Bronchial epithelial cell (primary cell): Measurements from ENCODE around the gene PPARA. TPM values are rescaled to one million over a fixed set of nuclear protein-coding genes. Genes with fewer than 3 reads are reported as not detected.

Experiments
- DNase-seq: peaks from one replicate; pipeline ENCODE4 v3.0.0-alpha.2; 2010; ENCODE audit warnings: low read depth
- FAIRE-seq: peaks from 2 replicates; lab custom pipeline; 2011; peaks lifted over from hg19 to GRCh38; lab: Jason Lieb, UNC
- H3K27me3 ChIP-seq: 2 replicates; pipeline ENCODE4 v1.5.1; 2011; ENCODE audit warnings: low read length; ENCODE audit not compliant: control insufficient read depth, insufficient read depth
- H3K36me3 ChIP-seq: 2 replicates; pipeline ENCODE4 v1.5.1; 2011; ENCODE audit warnings: low read length; ENCODE audit not compliant: control insufficient read depth, insufficient read depth
- H3K4me3 ChIP-seq: 2 replicates; pipeline ENCODE4 v1.5.1; 2011; ENCODE audit warnings: mild to moderate bottlenecking, low read depth, low read length, control low read depth
- total RNA-seq: library from RNA; depleted of rRNA; stranded (reverse); fragments of >200 nt; gene quantifications from 2 replicates; pipeline ENCODE4 v1.2.1, GENCODE V29; 2014
- TF ChIP-seq, protein P1 (sequence below): IDR thresholded peaks from 2 replicates; pipeline ENCODE4 v1.5.1; 2011; ENCODE audit warnings: mild to moderate bottlenecking, moderate library complexity, low read length, control low read depth, inconsistent platforms; ENCODE audit not compliant: insufficient read depth, severe bottlenecking

PPARA gene
- total RNA-seq, 1 donor from 2014 or later, result 10.5 TPM

DNA sequence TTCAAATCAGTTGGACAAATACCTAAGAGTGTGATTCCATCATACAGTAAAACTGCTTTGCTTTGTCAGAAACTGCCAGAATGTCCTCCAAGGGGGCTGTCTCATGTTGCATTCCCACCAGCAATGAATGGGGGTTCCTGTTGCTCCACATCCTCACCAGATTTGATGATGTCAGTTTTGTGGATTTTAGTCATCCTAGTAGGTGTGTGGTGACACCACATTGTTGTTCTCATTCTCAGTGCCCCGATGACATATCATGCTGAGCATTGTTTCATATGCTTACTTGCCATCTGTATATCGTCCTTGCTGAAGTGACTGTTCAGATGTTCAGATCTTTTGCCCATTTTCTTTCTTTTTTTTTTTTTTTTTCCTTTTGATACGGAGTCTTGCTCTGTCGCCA, 62.7 kb downstream of the PPARA start:
- Histone ChIP-seq H3K27me3 (no peaks in the 10 kb centered on the region), H3K4me3 (no peak overlapping the region), H3K36me3 (peaks cover 1% of the 10 kb centered on the region)
- FAIRE-seq, result peak; percentile 87
- peak; percentile 12 for DNase-seq
- TF ChIP-seq, protein P1, sequence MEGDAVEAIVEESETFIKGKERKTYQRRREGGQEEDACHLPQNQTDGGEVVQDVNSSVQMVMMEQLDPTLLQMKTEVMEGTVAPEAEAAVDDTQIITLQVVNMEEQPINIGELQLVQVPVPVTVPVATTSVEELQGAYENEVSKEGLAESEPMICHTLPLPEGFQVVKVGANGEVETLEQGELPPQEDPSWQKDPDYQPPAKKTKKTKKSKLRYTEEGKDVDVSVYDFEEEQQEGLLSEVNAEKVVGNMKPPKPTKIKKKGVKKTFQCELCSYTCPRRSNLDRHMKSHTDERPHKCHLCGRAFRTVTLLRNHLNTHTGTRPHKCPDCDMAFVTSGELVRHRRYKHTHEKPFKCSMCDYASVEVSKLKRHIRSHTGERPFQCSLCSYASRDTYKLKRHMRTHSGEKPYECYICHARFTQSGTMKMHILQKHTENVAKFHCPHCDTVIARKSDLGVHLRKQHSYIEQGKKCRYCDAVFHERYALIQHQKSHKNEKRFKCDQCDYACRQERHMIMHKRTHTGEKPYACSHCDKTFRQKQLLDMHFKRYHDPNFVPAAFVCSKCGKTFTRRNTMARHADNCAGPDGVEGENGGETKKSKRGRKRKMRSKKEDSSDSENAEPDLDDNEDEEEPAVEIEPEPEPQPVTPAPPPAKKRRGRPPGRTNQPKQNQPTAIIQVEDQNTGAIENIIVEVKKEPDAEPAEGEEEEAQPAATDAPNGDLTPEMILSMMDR, result no peak

DNA sequence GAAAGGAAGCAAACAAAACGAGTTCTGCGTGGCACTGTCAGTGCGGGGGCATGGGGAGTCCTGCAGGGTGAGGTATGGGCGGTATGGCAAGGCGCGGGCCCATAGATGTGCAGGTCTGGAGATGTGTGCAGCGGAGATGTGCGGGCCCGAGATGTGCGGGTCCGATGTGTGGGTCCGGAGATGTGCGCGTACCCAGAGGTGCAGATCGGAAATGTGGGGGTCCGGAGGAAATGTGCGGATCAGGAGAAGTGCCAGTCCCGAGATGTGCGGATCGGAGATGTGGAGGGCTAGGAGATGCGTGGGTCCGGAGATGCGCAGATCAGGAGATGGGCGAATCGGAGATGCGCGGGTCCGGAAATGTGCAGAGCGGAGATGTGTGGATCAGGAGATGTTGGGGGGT, 63.8 kb downstream of the PPARA start:
- Histone ChIP-seq H3K36me3 (peaks cover 2% of the 10 kb centered on the region), H3K4me3 (no peak overlapping the region), H3K27me3 (no peaks in the 10 kb centered on the region)
- FAIRE-seq, result no peak
- TF ChIP-seq, protein P1, result no peak
- no peak for DNase-seq

DNA sequence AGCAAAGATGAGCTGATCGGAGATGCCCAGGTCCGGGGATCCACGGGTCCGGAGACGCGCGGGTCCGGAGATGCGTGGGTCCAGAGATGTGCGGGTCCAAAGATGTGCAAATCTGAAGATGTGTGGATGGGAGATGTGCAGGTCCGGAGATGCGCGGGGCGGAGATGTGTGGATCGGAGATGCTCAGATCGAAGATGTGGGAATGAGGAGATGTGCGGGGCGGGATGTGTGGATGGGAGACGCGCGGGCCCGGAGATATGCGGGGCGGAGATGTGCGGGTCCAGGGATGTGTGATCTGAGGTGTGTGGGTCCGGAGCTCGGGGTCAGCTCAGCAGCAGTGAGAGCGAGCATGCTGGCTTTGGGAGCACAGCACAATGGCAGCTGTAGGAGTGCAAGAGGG, 64.3 kb downstream of the PPARA start:
- Histone ChIP-seq H3K27me3 (no peaks in the 10 kb centered on the region), H3K36me3 (peaks cover 2% of the 10 kb centered on the region), H3K4me3 (no peak overlapping the region)
- FAIRE-seq (no peak), DNase-seq (no peak)
- TF ChIP-seq, protein P1, result no peak

DNA sequence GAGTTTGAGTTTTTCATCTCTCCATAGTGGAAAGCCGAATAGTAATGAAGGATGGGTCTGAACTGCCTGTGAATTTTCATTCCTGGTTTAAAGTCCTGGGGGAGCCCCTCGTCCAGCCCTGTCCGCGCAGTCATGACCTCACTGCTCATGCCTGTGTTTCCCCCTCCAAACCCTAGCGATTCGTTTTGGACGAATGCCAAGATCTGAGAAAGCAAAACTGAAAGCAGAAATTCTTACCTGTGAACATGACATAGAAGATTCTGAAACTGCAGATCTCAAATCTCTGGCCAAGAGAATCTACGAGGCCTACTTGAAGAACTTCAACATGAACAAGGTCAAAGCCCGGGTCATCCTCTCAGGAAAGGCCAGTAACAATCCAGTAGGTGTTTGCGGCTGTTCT, 69.3 kb downstream of the PPARA start:
- no peak for DNase-seq
- Histone ChIP-seq H3K27me3 (no peaks in the 10 kb centered on the region), H3K4me3 (no peak overlapping the region), H3K36me3 (peaks cover 2% of the 10 kb centered on the region)
- FAIRE-seq, result no peak
- TF ChIP-seq, protein P1, result no peak

DNA sequence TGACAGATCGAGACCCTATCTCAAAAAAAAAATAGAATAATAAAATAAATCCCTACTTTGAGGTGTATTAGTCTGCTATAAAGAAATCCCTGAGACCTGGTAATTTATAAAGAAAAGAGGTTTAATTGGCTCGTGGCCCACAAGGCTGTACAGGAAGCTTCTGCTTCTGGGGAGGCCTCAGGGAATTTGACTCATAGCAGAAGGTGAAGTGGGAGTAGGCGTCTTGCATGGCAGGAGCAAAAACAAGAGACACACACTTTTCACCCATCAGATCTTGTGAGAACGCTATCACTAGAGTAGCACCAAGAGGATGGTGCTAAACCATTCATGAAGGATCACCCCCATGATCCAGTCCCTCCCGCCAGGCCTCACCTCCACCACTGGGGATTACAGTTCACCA, 70.6 kb downstream of the PPARA start:
- TF ChIP-seq, protein P1, result no peak
- DNase-seq, result no peak
- no peaks in the 10 kb centered on the region for H3K27me3 ChIP-seq
- H3K4me3 ChIP-seq, result no peak overlapping the region
- H3K36me3 ChIP-seq, result peaks cover 2% of the 10 kb centered on the region
- peak; percentile 23 for FAIRE-seq

DNA sequence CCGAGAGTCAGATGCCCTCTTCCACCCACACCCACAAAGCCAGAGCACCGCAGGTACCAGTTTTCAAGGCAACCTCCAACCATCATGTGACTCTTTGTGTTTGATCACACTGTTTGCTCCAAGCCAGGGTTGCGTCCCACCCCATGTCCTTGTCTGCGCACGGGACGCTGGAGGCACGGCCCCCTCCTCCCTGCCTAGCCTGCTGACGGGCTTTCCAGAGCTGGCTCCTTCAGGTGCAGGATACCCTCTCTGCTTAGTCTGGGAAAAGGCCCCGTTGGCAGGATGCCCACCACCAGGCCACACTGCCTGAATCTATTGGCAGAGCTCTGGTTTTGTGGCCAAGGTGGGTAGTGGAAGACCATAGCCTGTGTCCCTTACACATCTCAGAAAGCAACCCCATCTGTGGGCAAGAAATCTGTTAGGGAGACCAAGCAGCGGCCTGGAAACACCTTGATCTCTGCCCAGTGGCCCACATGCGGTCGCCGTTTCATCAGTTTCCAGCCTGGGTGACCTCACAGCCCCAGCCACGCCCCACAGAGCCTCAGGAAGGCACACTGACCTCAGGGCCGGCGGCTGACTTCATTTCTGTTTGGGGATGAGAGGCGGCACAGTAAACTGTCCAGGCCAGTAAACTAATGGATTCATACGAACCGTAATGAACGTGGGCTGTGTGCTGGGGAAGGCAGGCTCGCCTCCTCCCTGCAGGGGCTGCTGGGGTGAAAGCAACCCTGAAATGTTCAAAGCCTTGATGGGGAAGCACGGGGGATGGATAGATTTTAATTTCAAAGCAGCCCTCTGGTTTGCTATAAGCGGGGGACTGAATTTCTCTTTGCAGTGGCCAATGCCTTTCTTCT, 73.9 kb downstream of the PPARA start:
- FAIRE-seq (no peak), DNase-seq (no peak)
- Histone ChIP-seq H3K27me3 (no peaks in the 10 kb centered on the region), H3K4me3 (no peak overlapping the region), H3K36me3 (no peaks in the 10 kb centered on the region)
- TF ChIP-seq, protein P1, result no peak
